Muscle layer of colon (tissue), 2 donors: ENCODE results near the gene FSTL5.

Experiments
- H3K27ac ChIP-seq: one replicate; pipeline ENCODE4 v1.7.0; 2013; ENCODE audit warnings: low read depth, mild to moderate bottlenecking, low read length, moderate library complexity
- H3K27me3 ChIP-seq, 2 donors: one replicate each; pipeline ENCODE4 v1.7.0; 2013; ENCODE audit warnings: low read length in 2 of 2, mild to moderate bottlenecking in 2 of 2; ENCODE audit not compliant: insufficient read depth in 2 of 2, control insufficient read depth in 1 of 2
- H3K36me3 ChIP-seq: one replicate; pipeline ENCODE4 v1.7.0; 2013; ENCODE audit warnings: mild to moderate bottlenecking, low read length; ENCODE audit not compliant: insufficient read depth
- H3K4me1 ChIP-seq: one replicate; pipeline ENCODE4 v1.7.0; 2013; ENCODE audit warnings: mild to moderate bottlenecking, low read length; ENCODE audit not compliant: insufficient read depth
- H3K4me3 ChIP-seq, 2 donors: one replicate each; pipeline ENCODE4 v1.7.0; 2013; ENCODE audit warnings: low read length in 2 of 2, low read depth in 1 of 2, mild to moderate bottlenecking in 1 of 2, moderate library complexity in 1 of 2
- H3K9ac ChIP-seq: one replicate; pipeline ENCODE4 v1.7.0; 2013; ENCODE audit warnings: low read length
- H3K9me3 ChIP-seq: one replicate; pipeline ENCODE4 v1.7.0; 2013; ENCODE audit warnings: mild to moderate bottlenecking, low read length
- donor health status: abdominal sarcoma.
- donor health status: Adenocarcinoma of cecum.

FSTL5 gene

DNA sequence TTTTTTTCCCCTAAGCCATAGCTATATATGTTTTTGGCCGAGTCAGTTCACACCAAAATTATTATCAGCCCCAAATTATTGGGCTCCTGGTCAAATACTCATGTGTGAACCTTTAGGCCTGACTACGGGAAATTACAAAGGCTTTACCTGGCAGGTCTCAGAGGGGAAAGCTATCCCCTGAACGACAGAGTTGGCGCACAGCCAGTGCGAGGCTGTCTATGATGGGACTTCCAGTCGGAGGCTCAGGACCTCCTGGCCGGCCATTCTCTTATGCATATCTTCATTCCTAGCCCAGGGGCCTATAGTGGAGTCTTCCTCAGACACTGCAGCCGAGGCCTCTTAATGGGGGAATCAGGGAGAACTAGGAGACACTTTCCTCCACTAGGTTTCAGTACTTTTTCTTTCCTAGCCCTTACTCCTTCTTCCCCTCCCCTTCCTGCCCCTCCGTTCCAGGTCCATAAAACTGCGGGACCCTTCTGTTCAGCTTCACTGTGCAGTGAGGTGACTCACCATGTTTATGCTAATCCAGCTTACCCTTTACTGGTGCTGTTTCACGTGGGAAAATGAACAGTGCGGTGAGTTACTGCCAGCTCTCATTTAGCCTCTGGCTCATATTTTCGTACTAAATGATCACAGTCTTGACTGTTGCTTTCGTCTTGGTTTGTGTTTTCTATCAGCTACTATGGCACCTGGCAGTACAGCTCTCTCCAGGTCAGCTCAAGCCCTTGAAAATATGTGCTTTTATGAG lies 533.9 kb downstream of the FSTL5 start:
- Histone ChIP-seq H3K9me3 (no peaks in the 10 kb centered on the region), H3K36me3 (no peaks in the 10 kb centered on the region)

DNA sequence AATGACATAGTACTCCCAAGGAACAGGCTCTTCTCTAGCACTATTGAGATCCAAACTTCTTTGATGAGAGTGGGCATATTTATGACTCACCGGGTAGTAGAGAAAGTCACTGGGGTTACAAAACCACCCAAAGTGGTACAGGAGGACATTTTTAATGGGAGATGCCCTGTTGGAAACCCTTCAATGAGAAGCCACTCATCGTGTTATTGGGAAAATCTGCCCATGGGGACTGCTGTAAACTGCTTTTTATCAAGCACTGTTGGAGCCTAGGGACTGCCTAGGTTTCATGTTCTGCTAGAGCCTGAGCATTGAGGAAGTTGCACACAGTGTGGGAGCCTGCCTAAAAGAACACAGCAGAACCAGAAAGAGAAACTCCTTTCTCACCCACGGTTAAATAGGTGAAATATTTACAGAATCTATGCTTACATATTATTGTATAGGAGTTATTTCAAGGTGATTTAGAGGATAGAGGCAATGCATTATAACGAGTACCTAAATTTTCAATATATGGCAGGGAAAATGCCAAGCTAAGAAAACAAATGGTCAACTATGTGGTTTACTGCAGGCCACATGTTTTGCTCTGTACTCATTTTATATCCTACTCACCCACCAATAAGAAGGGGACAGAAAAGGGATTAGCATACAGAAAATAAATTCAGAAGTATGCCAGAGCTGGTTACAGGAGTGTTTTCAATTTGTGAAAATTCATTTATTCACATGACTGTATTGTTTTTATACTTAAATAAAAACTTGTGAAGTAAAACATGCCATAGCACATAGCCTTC lies 559.1 kb downstream of the FSTL5 start:
- H3K36me3 ChIP-seq, result no peaks in the 10 kb centered on the region
- no peak overlapping the region for H3K9ac ChIP-seq
- no peak overlapping the region for H3K4me3 ChIP-seq
- no peak overlapping the region for H3K27ac ChIP-seq
- H3K4me1 ChIP-seq, result no peaks in the 10 kb centered on the region
- no peaks in the 10 kb centered on the region for H3K27me3 ChIP-seq
- no peaks in the 10 kb centered on the region for H3K9me3 ChIP-seq

More for the DNA sequence above, 533.9 kb downstream of the FSTL5 start:
- H3K27me3 ChIP-seq, result no peaks in the 10 kb centered on the region
- H3K9ac ChIP-seq, result no peak overlapping the region
- H3K27ac ChIP-seq, result no peak overlapping the region
- H3K4me3 ChIP-seq, result no peak overlapping the region
- no peaks in the 10 kb centered on the region for H3K4me1 ChIP-seq

DNA sequence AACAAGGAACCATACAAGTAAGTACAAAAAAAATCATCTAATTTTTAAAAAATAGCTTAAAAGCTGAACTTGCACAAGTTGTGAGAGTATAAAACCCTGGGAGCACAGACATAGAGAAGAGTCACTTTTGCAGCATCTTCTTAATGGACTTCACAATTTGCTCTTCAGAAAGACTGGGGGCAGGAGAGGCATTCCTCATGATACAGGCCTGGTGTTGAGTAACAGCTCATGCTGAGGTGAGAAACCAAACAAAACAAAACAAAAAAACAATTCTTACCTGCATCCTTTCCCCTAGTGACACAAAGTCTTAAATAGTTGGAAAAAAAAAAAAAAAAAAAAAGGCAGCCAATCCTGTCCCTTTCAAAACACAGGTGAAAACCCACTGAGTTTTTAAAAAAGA lies 562.8 kb downstream of the FSTL5 start:
- Histone ChIP-seq H3K27me3 (no peaks in the 10 kb centered on the region), H3K9me3 (no peaks in the 10 kb centered on the region), H3K27ac (no peak overlapping the region), H3K9ac (no peak overlapping the region), H3K4me3 (no peak overlapping the region), H3K36me3 (no peaks in the 10 kb centered on the region), H3K4me1 (no peaks in the 10 kb centered on the region)

DNA sequence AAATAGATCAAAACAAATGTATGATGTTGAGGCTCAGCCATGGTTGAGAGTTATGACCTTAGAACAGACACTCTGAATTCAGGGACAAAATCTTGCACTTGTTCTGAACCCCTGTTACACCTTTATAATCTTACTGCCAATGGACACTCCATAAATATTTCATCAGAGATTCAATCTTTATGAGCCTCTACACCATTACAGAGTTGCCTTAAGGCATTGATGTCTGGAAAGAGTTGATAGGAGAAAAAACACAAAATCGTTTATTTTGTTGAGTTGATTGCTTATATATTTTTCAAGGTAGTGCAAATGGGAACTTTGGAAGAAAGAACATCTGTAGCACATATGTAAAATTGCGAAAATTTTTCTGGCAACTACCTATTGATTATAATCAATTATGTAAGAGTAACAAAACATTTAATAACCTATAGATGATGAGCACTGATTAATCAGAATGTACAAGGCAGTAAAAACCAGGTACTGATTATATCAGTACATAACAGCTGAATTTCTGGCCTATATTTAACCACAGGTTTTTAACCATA lies 568.5 kb downstream of the FSTL5 start:
- Histone ChIP-seq H3K9ac (no peak overlapping the region), H3K9me3 (no peaks in the 10 kb centered on the region), H3K4me1 (no peaks in the 10 kb centered on the region), H3K27ac (no peak overlapping the region), H3K4me3 (no peak overlapping the region), H3K27me3 (no peaks in the 10 kb centered on the region), H3K36me3 (no peaks in the 10 kb centered on the region)

DNA sequence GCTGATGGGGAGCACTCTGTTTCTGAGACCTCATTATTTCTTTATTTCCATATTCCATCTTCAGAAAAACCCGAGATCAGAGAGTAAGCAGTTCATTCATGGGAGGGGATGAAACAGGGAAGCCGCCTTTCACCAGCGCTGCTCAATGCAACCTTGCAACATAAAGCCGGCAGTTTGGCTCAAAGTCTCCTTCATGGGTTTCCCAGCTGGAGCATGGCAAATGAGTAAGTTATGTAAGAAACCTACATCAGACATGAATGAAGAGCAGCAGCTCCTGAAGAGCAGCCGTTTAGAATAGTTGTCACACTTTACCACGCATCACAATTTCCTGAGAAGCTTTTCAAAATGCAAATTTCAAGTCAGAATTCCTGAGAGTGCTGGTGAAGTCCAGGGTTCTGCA lies 578.8 kb downstream of the FSTL5 start:
- no peak overlapping the region for H3K9ac ChIP-seq
- no peaks in the 10 kb centered on the region for H3K4me1 ChIP-seq
- no peak overlapping the region for H3K4me3 ChIP-seq
- no peaks in the 10 kb centered on the region for H3K36me3 ChIP-seq
- H3K9me3 ChIP-seq, result no peaks in the 10 kb centered on the region
- H3K27ac ChIP-seq, result no peak overlapping the region
- no peaks in the 10 kb centered on the region for H3K27me3 ChIP-seq

GRCh38 chr4:161583549-161583948 lies 580.3 kb downstream of the FSTL5 start:
- no peak overlapping the region for H3K27ac ChIP-seq
- no peaks in the 10 kb centered on the region for H3K27me3 ChIP-seq
- H3K4me1 ChIP-seq, result no peaks in the 10 kb centered on the region
- no peak overlapping the region for H3K4me3 ChIP-seq
- H3K36me3 ChIP-seq, result no peaks in the 10 kb centered on the region
- H3K9ac ChIP-seq, result no peak overlapping the region
- no peaks in the 10 kb centered on the region for H3K9me3 ChIP-seq

DNA sequence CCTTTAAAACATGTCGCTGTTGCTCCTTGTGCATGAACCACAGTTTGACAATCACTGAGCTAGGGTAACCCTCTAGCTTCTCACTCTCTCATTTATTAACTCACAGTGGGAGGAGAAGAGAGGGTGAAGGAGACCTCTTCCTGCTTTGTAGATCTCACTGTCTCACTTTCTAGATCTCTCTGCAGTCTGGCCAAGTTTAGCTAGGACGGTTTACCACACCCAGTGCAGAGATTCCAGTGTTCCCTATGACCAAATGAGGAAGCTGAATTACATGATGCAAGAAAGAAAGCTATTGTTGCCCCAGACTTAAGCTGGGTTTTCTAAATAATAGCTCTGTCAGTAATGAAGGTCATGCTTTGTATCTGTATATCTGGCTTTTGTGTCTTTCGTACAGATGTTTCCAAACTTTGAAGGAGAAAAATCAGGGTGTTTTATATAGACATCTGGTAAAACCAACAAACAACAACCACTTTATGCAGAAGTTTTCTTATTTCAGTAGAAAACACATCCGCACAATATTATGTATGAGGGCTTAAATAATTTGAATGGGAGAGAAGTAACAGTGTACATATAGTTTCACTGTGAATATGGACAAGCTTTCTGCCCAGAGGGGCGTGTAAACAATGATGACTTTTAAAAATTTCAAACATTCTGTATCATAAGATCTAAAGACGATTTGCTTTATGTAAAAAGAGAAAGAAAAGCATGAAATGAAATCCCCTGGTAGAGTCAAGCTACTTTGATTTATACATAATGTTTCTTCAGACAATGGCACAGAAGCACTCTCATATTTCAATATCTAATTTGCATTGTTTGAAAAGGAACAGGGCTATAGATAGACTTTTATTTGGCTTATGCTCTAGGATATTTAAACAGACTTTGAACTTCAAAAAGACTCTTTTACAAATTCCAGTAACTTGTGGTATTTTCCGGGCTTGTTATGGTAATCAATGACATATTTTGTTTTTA lies 582.3 kb downstream of the FSTL5 start:
- Histone ChIP-seq H3K27ac (no peak overlapping the region), H3K36me3 (no peaks in the 10 kb centered on the region), H3K4me3 (no peak overlapping the region), H3K9ac (no peak overlapping the region), H3K4me1 (no peaks in the 10 kb centered on the region), H3K9me3 (no peaks in the 10 kb centered on the region), H3K27me3 (no peaks in the 10 kb centered on the region)

- Histone ChIP-seq H3K36me3 (no peaks in the 10 kb centered on the region), H3K27me3 (no peaks in the 10 kb centered on the region), H3K9ac (no peak overlapping the region), H3K27ac (no peak overlapping the region), H3K9me3 (no peaks in the 10 kb centered on the region), H3K4me1 (no peaks in the 10 kb centered on the region), H3K4me3 (no peak overlapping the region)
Measured at GRCh38 chr4:161577579-161578301, 586.1 kb downstream of the FSTL5 start.

DNA sequence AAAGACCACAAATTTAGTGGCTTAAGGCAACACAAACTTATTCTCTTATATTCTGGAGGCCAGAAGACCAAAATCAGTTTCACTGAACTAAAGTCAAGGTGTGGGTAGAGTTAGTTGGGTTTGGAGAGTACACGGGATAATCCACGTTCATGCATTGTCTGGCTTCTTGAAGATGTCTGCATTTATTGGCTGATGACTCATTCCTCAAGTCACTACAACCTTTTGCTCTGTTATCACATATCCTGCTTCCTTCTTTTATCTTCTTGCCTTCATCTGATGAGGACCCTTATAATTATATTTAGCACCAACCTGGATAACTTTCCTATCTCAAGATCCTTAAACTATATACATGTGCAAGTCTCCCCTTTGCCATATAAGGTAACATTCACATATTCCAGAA lies 590.0 kb downstream of the FSTL5 start:
- Histone ChIP-seq H3K27me3 (no peaks in the 10 kb centered on the region), H3K9me3 (no peaks in the 10 kb centered on the region), H3K4me1 (no peaks in the 10 kb centered on the region), H3K36me3 (no peaks in the 10 kb centered on the region), H3K4me3 (no peak overlapping the region), H3K9ac (no peak overlapping the region), H3K27ac (no peak overlapping the region)

DNA sequence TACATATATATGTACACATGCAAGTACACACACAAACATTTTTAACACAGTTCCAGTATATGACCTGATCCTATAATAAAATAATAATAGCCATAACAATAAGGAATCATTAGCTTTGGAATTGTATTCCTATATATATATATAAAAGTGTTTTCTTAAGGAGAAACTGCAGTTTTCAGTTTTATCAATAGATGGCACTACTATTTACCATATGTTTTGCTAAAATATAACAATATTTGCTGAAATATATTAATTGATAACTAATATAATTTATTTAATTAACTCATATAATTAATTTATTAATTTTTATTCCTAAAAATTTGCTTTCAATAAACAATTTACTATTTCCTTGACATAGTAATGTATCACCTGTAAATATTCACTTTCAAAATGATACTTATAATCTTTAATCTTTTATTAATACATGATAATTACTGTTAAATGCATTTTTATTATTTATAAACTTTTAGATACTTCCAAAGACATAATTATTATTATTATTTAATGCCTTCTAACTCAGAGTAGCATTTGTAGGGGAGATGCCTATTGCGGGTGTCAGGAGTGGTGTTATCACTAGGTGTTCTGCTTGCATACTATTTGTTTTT lies 599.5 kb downstream of the FSTL5 start:
- no peaks in the 10 kb centered on the region for H3K4me1 ChIP-seq
- H3K4me3 ChIP-seq, result no peak overlapping the region
- no peaks in the 10 kb centered on the region for H3K27me3 ChIP-seq
- no peaks in the 10 kb centered on the region for H3K36me3 ChIP-seq
- H3K9me3 ChIP-seq, result no peaks in the 10 kb centered on the region
- no peak overlapping the region for H3K27ac ChIP-seq
- no peak overlapping the region for H3K9ac ChIP-seq
